Keratinocyte (primary cell): ENCODE measurements around the gene CTAGE9. TPM values are rescaled to one million over a fixed set of nuclear protein-coding genes. Genes with fewer than 3 reads are reported as not detected.

Experiments used
- DNase-seq: peaks from one replicate; pipeline ENCODE4 v3.0.0-alpha.2; 2011; ENCODE audit warnings: low read depth, missing footprints, low spot score
- FAIRE-seq: peaks from 2 replicates; lab custom pipeline; 2011; peaks lifted over from hg19 to GRCh38; lab: Jason Lieb, UNC
- H2AFZ ChIP-seq: 2 replicates; pipeline ENCODE4 v1.6.0; 2012; ENCODE audit warnings: low read length, control low read depth, inconsistent platforms; ENCODE audit not compliant: control insufficient read depth
- H3K27ac ChIP-seq: 2 replicates; pipeline ENCODE4 v1.5.1; 2011; ENCODE audit warnings: low read length; ENCODE audit not compliant: control insufficient read depth, insufficient read depth
- H3K27me3 ChIP-seq: 3 replicates; pipeline ENCODE4 v1.6.0; 2011; ENCODE audit warnings: low read length; ENCODE audit not compliant: control insufficient read depth, insufficient read depth; ENCODE audit errors: extremely low read depth
- H3K36me3 ChIP-seq, 2 experiments: 2 replicates in 1 of 2; 3 replicates in 1 of 2; pipeline ENCODE4 v1.5.1; 2011; ENCODE audit warnings: low read length in 2 of 2, mild to moderate bottlenecking in 1 of 2; ENCODE audit not compliant: control insufficient read depth in 2 of 2, insufficient read depth in 2 of 2; ENCODE audit errors: extremely low read depth in 1 of 2
- H3K4me1 ChIP-seq: 3 replicates; pipeline ENCODE4 v1.5.1; 2011; ENCODE audit warnings: low read length; ENCODE audit not compliant: control insufficient read depth, insufficient read depth; ENCODE audit errors: extremely low read depth
- H3K4me2 ChIP-seq: 3 replicates; pipeline ENCODE4 v1.6.0; 2011; ENCODE audit warnings: low read depth, low read length; ENCODE audit not compliant: control insufficient read depth, insufficient read depth; ENCODE audit errors: extremely low read depth
- H3K4me3 ChIP-seq, 3 experiments: fragments of 200-600 bp in 1 of 3; sonication (generic) in 1 of 3; 2 replicates in 2 of 3; 3 replicates in 1 of 3; pipeline ENCODE4 v1.5.1; 2011 to 2016; ENCODE audit warnings: low read length in 3 of 3, mild to moderate bottlenecking in 3 of 3, control low read depth in 2 of 3, inconsistent platforms in 1 of 3, low read depth in 1 of 3, mixed read lengths in 1 of 3, mixed run types in 1 of 3, moderate library complexity in 1 of 3; ENCODE audit not compliant: control insufficient read depth in 2 of 3, insufficient read depth in 2 of 3; ENCODE audit errors: extremely low read depth in 1 of 3
- H3K79me2 ChIP-seq: 2 replicates; pipeline ENCODE4 v1.6.0; 2012; ENCODE audit warnings: low read length; ENCODE audit not compliant: control insufficient read depth, insufficient read depth
- H3K9ac ChIP-seq: 3 replicates; pipeline ENCODE4 v1.6.0; 2011; ENCODE audit warnings: low read length; ENCODE audit not compliant: control insufficient read depth, insufficient read depth; ENCODE audit errors: extremely low read depth
- H3K9me1 ChIP-seq: 3 replicates; pipeline ENCODE4 v1.6.0; 2011; ENCODE audit warnings: low read length; ENCODE audit not compliant: control insufficient read depth, insufficient read depth; ENCODE audit errors: extremely low read depth
- H3K9me3 ChIP-seq: 2 replicates; pipeline ENCODE4 v1.5.1; 2012; ENCODE audit warnings: low read depth, low read length; ENCODE audit not compliant: control insufficient read depth
- H4K20me1 ChIP-seq: 3 replicates; pipeline ENCODE4 v1.6.0; 2011; ENCODE audit warnings: low read length; ENCODE audit not compliant: control insufficient read depth, insufficient read depth; ENCODE audit errors: extremely low read depth
- CTCF ChIP-seq, 3 experiments: IDR thresholded peaks in 1 of 3; conservative IDR thresholded peaks in 1 of 3; optimal IDR thresholded peaks in 1 of 3; 2 replicates in 2 of 3; 3 replicates in 1 of 3; pipeline versions ENCODE3 to v1.5.1; 2011; ENCODE audit warnings: low read length in 3 of 3, mild to moderate bottlenecking in 3 of 3, moderate library complexity in 2 of 3, control low read depth in 1 of 3, inconsistent platforms in 1 of 3; ENCODE audit not compliant: insufficient read depth in 2 of 3; ENCODE audit errors: extremely low read depth in 1 of 3
- EZH2 ChIP-seq: IDR thresholded peaks from one replicate; pipeline ENCODE4 v1.6.1; 2012; ENCODE audit warnings: inconsistent platforms, mild to moderate bottlenecking, low read length, moderate library complexity
- dilution Hi-C: fragments of 300-500 bp; cut with MboI; formaldehyde crosslinking; loops from one replicate; pipeline ENCODE4 v1.7.0; 2020; ENCODE audit warnings: low sequenced_read_pairs; ENCODE audit not compliant: extremely low pct_ligation_motif_present
- polyA plus RNA-seq, 5 experiments: library from polyadenylated mRNA; depleted of rRNA in 3 of 5; stranded (reverse) in 3 of 5; stranded (forward) in 1 of 5; unstranded in 1 of 5; fragments of >200 nt; gene quantifications; 1 replicate in 1 of 5; 2 replicates in 3 of 5; 3 replicates in 1 of 5; pipeline versions ENCODE4 v1.2.1 to v1.2.3, GENCODE V29; 2011 to 2012; ENCODE audit warnings: missing spikeins in 2 of 5, low read depth in 1 of 5, low replicate concordance in 1 of 5

Gene CTAGE9
- polyA plus RNA-seq, 1 donor (not counting 4 experiments of a cell fraction or from before 2014, with no cell fraction given) = not detected

GRCh38 chr6:131731224-131731623 is 20.4 kb upstream of the CTAGE9 start:
- Histone ChIP-seq H3K9me1 (no peaks in the 10 kb centered on the region), H2AFZ (no peak overlapping the region), H3K4me2 (no peak overlapping the region), H3K79me2 (no peaks in the 10 kb centered on the region), H3K9me3 (no peaks in the 10 kb centered on the region), H3K4me3 (no peak overlapping the region), H3K4me1 (no peaks in the 10 kb centered on the region), H3K27me3 (no peaks in the 10 kb centered on the region), H4K20me1 (no peaks in the 10 kb centered on the region), H3K36me3 (no peaks in the 10 kb centered on the region), H3K9ac (no peak overlapping the region), H3K27ac (no peak overlapping the region)
- FAIRE-seq = no peak
- no peak for DNase-seq
- dilution Hi-C loops = no loop called here
- TF ChIP-seq EZH2 (no peak), CTCF (optimal IDR thresholded peaks at IDR 0.05 in 1 of 3, IDR thresholded peaks at IDR 0.05 in 1 of 3, conservative IDR thresholded peaks at IDR 0.05 in 1 of 3; ENCODE audit: extremely low read depth in 1 of 3, insufficient read depth in 2 of 3, low read length in 3 of 3) (no peak)

- dilution Hi-C loops = no loop called here
- no peak for FAIRE-seq
Observed at GRCh38 chr6:131730264-131730663, 19.4 kb upstream of the CTAGE9 start.

More at GRCh38 chr6:131730264-131730663, 19.4 kb upstream of the CTAGE9 start:
- Histone ChIP-seq H4K20me1 (no peaks in the 10 kb centered on the region), H3K4me1 (no peaks in the 10 kb centered on the region), H3K27me3 (no peaks in the 10 kb centered on the region), H3K36me3 (no peaks in the 10 kb centered on the region), H3K4me2 (no peak overlapping the region), H3K9me3 (no peaks in the 10 kb centered on the region), H3K79me2 (no peaks in the 10 kb centered on the region), H3K9ac (no peak overlapping the region), H3K27ac (no peak overlapping the region), H2AFZ (no peak overlapping the region), H3K4me3 (no peak overlapping the region), H3K9me1 (no peaks in the 10 kb centered on the region)
- no peak for DNase-seq
- TF ChIP-seq EZH2 (no peak), CTCF (optimal IDR thresholded peaks at IDR 0.05 in 1 of 3, IDR thresholded peaks at IDR 0.05 in 1 of 3, conservative IDR thresholded peaks at IDR 0.05 in 1 of 3; ENCODE audit: extremely low read depth in 1 of 3, insufficient read depth in 2 of 3, low read length in 3 of 3) (no peak)
